Cardiac fibroblast (primary cell): ENCODE results near the gene KCNMB2.

Experiments used
- DNase-seq, 2 donors: peaks; one replicate each; pipeline versions ENCODE4 v3.0.0 to v3.0.0-alpha.2; 2010; ENCODE audit warnings: low read depth in 2 of 2
- H3K4me3 ChIP-seq, 2 donors: replicated peaks in 1 of 2; 1 replicate in 1 of 2; 2 replicates in 1 of 2; pipeline ENCODE4 v1.5.1; 2011; ENCODE audit warnings: low read depth in 2 of 2, low read length in 2 of 2, mild to moderate bottlenecking in 2 of 2, moderate library complexity in 1 of 2
- CTCF ChIP-seq: IDR thresholded peaks from one replicate; pipeline ENCODE4 v1.5.1; 2011; ENCODE audit warnings: low read depth, mild to moderate bottlenecking, low read length, inconsistent platforms

KCNMB2 gene

DNA sequence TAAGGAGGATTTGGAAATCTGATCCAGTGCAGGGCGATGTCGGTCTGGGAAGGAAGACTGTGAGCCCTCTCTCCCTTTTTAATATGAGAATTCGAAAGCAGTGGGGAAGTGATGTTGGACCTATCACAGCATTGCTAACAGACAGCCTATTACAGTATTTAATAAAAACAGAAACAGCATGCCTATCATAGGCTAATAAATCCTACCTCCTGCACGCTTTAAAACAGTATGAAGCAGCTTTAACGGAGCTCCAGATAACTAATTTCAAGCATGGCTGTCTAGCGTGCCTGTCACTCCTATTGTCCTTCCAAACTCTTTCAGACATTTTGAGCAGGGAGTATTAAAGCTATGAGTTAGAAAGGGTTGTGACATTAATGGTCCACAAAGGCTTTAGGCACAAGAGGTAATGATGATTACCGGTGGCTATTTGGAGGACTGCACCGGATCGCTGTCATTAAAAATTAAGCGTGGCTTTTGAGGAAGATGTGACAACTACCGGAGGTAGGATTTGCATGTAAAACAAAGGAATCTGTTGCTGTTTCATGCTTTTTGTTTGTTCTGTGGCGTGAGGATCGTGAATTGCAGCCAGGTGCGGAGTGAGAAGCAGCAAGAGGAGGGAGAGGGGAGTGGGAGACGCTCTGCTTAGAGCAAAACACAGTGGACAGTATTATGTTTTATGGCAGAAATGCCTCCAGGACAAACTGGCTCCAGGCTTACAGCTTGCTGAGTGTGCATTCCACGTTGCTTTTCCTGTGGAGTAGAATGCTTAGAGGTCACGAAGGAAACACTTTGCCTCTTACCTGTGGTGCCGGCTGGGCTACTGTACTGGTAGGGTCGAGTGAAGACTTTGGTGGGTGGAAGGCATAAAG is at the start of gene KCNMB2:
TSS of gene KCNMB2 (plus strand) at position 226 of the 869 bp plus-strand sequence.
- TF ChIP-seq CTCF, result no peak
- DNase-seq, result peak in 1 of 2 donors; percentile 18
- H3K4me3 ChIP-seq, result no peak within 1 kb of the TSS

GRCh38 chr3:178486903-178487302 is 49.3 kb upstream of the KCNMB2 start:
- no peak for DNase-seq
- no peak for TF ChIP-seq CTCF
- H3K4me3 ChIP-seq, result no peak overlapping the region

DNA sequence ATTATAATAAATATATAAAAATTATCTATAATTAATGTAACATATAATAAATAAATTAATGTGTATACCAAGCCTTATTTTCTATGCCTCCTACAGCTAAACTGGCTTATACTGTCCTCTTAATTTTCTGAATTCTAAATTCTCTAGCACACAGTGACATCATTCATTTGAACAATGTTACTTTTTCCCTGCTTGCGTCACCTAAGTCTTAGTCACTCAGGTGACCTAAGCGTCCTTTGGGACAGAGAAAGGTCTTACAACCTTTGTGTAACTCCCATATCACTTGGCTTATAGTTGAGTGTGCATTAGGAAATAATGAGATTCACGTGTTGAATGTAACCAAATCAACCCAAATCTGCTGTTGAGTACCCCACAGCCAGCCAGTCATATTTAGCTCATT is 48.5 kb upstream of the KCNMB2 start:
- peak in 1 of 2 donors; percentile 8 for DNase-seq

GRCh38 chr3:178491751-178492150 is 44.5 kb upstream of the KCNMB2 start:
- TF ChIP-seq CTCF, result no peak
- no peak overlapping the region for H3K4me3 ChIP-seq
- DNase-seq, result no peak

More for the DNA sequence above, 48.5 kb upstream of the KCNMB2 start:
- H3K4me3 ChIP-seq, result no peak overlapping the region
- TF ChIP-seq CTCF, result no peak

DNA sequence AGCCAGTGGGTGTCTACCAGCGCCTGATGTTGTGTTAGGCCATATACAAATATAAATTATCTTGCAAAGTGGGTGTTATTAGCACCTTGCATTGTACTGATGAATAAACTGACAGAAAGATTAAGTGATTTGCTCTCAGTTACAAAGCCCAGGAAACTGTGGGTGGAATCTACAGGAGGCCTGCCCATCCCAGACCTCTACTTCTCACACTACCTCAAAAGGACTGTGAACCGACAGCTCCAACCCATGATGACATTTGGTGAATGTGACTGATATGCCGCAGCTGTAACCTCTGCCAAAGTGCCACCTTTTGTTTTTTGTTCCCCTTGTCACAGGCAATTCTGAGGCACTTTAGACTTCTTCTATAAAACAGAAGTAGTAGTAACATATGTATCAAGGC is 43.7 kb upstream of the KCNMB2 start:
- DNase-seq, result no peak
- TF ChIP-seq CTCF, result no peak
- H3K4me3 ChIP-seq, result no peak overlapping the region

GRCh38 chr3:178494386-178494785 is 41.9 kb upstream of the KCNMB2 start:
- no peak for TF ChIP-seq CTCF
- no peak for DNase-seq

DNA sequence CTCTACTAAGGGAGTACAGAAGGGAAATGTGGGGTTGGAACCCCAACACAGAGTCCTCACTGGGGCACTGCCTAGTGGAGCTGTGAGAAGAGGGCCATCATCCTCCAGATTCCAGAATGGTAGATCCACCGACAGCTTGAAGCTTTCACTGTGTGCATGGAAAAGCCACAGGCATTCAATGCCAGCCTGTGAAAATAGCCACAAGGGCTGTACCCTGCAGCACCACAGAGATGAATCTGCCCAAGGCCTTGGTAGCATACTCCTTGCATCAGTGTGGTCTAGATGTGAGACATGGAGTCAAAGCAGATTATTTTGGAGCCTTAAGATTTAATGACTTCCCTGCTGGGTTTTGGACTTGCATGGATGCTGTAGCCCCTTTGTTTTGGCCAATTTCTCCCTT is 39.3 kb upstream of the KCNMB2 start:
- DNase-seq, result no peak
- no peak overlapping the region for H3K4me3 ChIP-seq
- no peak for TF ChIP-seq CTCF

More at GRCh38 chr3:178494386-178494785, 41.9 kb upstream of the KCNMB2 start:
- H3K4me3 ChIP-seq, result no peak overlapping the region
